ENCODE measurements around the gene MT2A.

- no peak for TF ChIP-seq CTCF (IDR thresholded peaks at IDR 0.05; ENCODE audit: low read length)
- no peak for TF ChIP-seq EZH2 (IDR thresholded peaks at IDR 0.05; ENCODE audit: borderline replicate concordance, low read length)
These were observed 1.1 kb downstream of the MT2A start for GRCh38 chr16:56609463-56609921.
